RWPE2 (cell line): ENCODE results near the gene STAG1.
"Not testable (repeated sequence)": the region's sequence is repeated elsewhere in the genome, so short reads cannot be mapped to it uniquely, and the experiment has no call there.

Experiments used
- ATAC-seq: fragments of 200-7000 bp; cut with Tn5 transposase; 3 replicates; pipeline ENCODE4 v1.9.1; 2021; ENCODE audit warnings: low read depth
- DNase-seq: peaks from one replicate; pipeline ENCODE4 v3.0.0-alpha.2; 2020; ENCODE audit warnings: low spot score
- H3K27ac ChIP-seq: fragments of 450-650 bp; 2 replicates; pipeline ENCODE4 v1.5.1; 2017; ENCODE audit warnings: mild to moderate bottlenecking; ENCODE audit not compliant: poor library complexity, severe bottlenecking
- H3K27me3 ChIP-seq: fragments of 250-450 bp; sonication (Bioruptor Pico); 2 replicates; pipeline ENCODE4 v1.5.1; 2021; ENCODE audit warnings: mild to moderate bottlenecking, moderate library complexity; ENCODE audit not compliant: insufficient read depth, poor library complexity, severe bottlenecking
- H3K36me3 ChIP-seq: fragments of 250-450 bp; sonication (Bioruptor Pico); 2 replicates; pipeline ENCODE4 v1.5.1; 2020; ENCODE audit warnings: low read depth, mild to moderate bottlenecking, moderate library complexity
- H3K4me1 ChIP-seq: fragments of 250-450 bp; sonication (Bioruptor Pico); 2 replicates; pipeline ENCODE4 v1.5.1; 2021; ENCODE audit warnings: mild to moderate bottlenecking, moderate library complexity; ENCODE audit not compliant: insufficient read depth, poor library complexity, severe bottlenecking
- H3K4me3 ChIP-seq: fragments of 250-450 bp; sonication (Bioruptor Pico); 2 replicates; pipeline ENCODE4 v1.5.1; 2021; ENCODE audit warnings: mild to moderate bottlenecking, moderate library complexity; ENCODE audit not compliant: severe bottlenecking
- H3K9me3 ChIP-seq: fragments of 250-450 bp; sonication (Bioruptor Pico); 2 replicates; pipeline ENCODE4 v1.5.1; 2021; ENCODE audit warnings: mild to moderate bottlenecking, moderate library complexity; ENCODE audit not compliant: severe bottlenecking
- CTCF ChIP-seq: fragments of 450-650 bp; IDR thresholded peaks from one replicate; pipeline ENCODE4 v1.5.1; 2017; ENCODE audit warnings: mild to moderate bottlenecking, moderate library complexity; ENCODE audit not compliant: poor library complexity, severe bottlenecking

STAG1 gene

GRCh38 chr3:136620436-136620835 lies 131.7 kb downstream of the STAG1 start:
- Histone ChIP-seq H3K4me3 (no peak overlapping the region), H3K27ac (no peak overlapping the region), H3K9me3 (no peaks in the 10 kb centered on the region), H3K4me1 (peaks cover 14% of the 10 kb centered on the region), H3K27me3 (no peaks in the 10 kb centered on the region), H3K36me3 (peaks cover 7% of the 10 kb centered on the region; the same call in 1 of the 2 replicates)
- DNase-seq (no peak), ATAC-seq (no peak)
- no peak for TF ChIP-seq CTCF

GRCh38 chr3:136617969-136618525 lies 134.1 kb downstream of the STAG1 start:
- ATAC-seq, H3K4me3 ChIP-seq, H3K27me3 ChIP-seq, H3K9me3 ChIP-seq, DNase-seq, H3K27ac ChIP-seq, H3K4me1 ChIP-seq: not testable (repeated sequence)
- H3K36me3 ChIP-seq, result peaks cover 11% of the 10 kb centered on the region; the same call in 1 of the 2 replicates

GRCh38 chr3:136617198-136617597 lies 135.0 kb downstream of the STAG1 start:
- Histone ChIP-seq H3K36me3 (peaks cover 11% of the 10 kb centered on the region; the same call in 1 of the 2 replicates), H3K4me1 (peaks cover 4% of the 10 kb centered on the region), H3K27me3 (no peaks in the 10 kb centered on the region), H3K9me3 (no peaks in the 10 kb centered on the region), H3K27ac (no peak overlapping the region), H3K4me3 (no peak overlapping the region)
- DNase-seq, result no peak
- TF ChIP-seq CTCF, result no peak
- ATAC-seq, result no peak

DNA sequence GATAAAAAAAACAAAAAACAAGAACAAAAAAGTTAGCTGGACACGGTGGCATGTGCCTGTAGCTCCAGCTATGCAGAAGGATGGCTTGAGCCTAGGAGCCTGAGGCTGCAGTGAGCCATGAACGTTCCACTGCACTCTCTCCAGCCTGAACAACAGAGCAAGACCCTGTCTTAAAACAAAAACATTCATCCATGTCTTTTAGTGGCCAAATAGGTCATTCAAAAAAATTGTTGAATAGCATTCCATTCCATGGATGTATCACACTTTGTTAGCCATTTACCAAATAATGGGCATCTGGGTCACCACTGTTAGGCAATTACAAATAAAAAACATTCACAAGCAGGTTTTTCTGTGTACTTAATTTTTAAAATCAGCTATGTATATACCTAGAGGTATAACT lies 139.7 kb downstream of the STAG1 start:
- peaks cover 6% of the 10 kb centered on the region; the same call in 1 of the 2 replicates for H3K36me3 ChIP-seq
- no peaks in the 10 kb centered on the region for H3K4me1 ChIP-seq
- no peak for TF ChIP-seq CTCF
- H3K27me3 ChIP-seq, result no peaks in the 10 kb centered on the region
- no peak overlapping the region for H3K4me3 ChIP-seq
- DNase-seq (no peak), ATAC-seq (no peak)
- H3K9me3 ChIP-seq, result no peaks in the 10 kb centered on the region
- no peak overlapping the region for H3K27ac ChIP-seq

GRCh38 chr3:136606990-136607389 lies 145.2 kb downstream of the STAG1 start:
- DNase-seq (no peak), ATAC-seq (no peak)
- Histone ChIP-seq H3K36me3 (peaks cover 11% of the 10 kb centered on the region), H3K27ac (no peak overlapping the region), H3K4me1 (peaks cover 5% of the 10 kb centered on the region), H3K27me3 (no peaks in the 10 kb centered on the region), H3K4me3 (no peak overlapping the region), H3K9me3 (no peaks in the 10 kb centered on the region)
- no peak for TF ChIP-seq CTCF

DNA sequence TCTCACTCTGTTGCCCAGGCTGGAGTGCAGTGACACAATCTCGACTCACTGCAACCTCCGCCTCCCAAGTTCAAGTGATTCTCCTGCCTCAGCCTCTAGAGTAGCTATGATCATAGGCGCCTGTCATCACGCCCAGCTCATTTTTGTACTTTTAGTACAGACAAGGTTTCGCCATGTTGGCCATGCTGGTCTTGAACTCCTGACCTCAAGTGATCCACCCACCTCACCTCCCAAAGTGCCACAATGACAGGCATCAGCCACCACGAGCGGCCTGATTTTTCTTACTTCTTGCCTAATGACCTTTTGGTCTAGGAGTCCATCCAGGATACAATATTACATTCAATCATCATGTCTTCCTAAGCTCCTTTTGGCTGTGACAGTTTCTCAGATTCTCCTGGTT lies 146.0 kb downstream of the STAG1 start:
- not testable (repeated sequence) for H3K27ac ChIP-seq, H3K4me3 ChIP-seq, DNase-seq, H3K27me3 ChIP-seq, H3K4me1 ChIP-seq, ATAC-seq, H3K9me3 ChIP-seq
- H3K36me3 ChIP-seq, result peaks cover 11% of the 10 kb centered on the region
